ENCODE results near the gene PLXNC1.

GRCh38 chr12:94191023-94191422 lies 42.6 kb downstream of the PLXNC1 start:
- TF ChIP-seq CTCF (IDR thresholded peaks at IDR 0.05) = no peak
- TF ChIP-seq POLR2AphosphoS5 (IDR thresholded peaks at IDR 0.05) = no peak
- no peak for TF ChIP-seq POLR2A (IDR thresholded peaks at IDR 0.05)
